AG09309 (cell line): ENCODE data around the gene ARHGAP23.

ENCODE experiments used
- DNase-seq: peaks from one replicate; pipeline ENCODE4 v3.0.0-alpha.2; 2010; ENCODE audit warnings: low read depth
- H3K4me3 ChIP-seq: 2 replicates; pipeline ENCODE4 v1.5.1; 2011; ENCODE audit warnings: mild to moderate bottlenecking, low read depth, low read length, moderate library complexity; ENCODE audit not compliant: control insufficient read depth
- TF ChIP-seq, protein P1 (sequence below): IDR thresholded peaks from 2 replicates; pipeline ENCODE4 v1.5.1; 2011; ENCODE audit warnings: mild to moderate bottlenecking, low read depth, low read length, inconsistent platforms; ENCODE audit not compliant: insufficient read depth, control insufficient read depth; ENCODE audit errors: missing control alignments

ARHGAP23 gene

GRCh38 chr17:38544175-38544838, 116.0 kb downstream of the ARHGAP23 start:
- no peak for DNase-seq
- H3K4me3 ChIP-seq, result no peak overlapping the region
- TF ChIP-seq, protein P1, sequence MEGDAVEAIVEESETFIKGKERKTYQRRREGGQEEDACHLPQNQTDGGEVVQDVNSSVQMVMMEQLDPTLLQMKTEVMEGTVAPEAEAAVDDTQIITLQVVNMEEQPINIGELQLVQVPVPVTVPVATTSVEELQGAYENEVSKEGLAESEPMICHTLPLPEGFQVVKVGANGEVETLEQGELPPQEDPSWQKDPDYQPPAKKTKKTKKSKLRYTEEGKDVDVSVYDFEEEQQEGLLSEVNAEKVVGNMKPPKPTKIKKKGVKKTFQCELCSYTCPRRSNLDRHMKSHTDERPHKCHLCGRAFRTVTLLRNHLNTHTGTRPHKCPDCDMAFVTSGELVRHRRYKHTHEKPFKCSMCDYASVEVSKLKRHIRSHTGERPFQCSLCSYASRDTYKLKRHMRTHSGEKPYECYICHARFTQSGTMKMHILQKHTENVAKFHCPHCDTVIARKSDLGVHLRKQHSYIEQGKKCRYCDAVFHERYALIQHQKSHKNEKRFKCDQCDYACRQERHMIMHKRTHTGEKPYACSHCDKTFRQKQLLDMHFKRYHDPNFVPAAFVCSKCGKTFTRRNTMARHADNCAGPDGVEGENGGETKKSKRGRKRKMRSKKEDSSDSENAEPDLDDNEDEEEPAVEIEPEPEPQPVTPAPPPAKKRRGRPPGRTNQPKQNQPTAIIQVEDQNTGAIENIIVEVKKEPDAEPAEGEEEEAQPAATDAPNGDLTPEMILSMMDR, result no peak

GRCh38 chr17:38544839-38545209, 116.6 kb downstream of the ARHGAP23 start:
- no peak overlapping the region for H3K4me3 ChIP-seq
- no peak for DNase-seq
- TF ChIP-seq, protein P1, result no peak

- TF ChIP-seq, protein P1, result no peak
- H3K4me3 ChIP-seq, result no peak overlapping the region
- DNase-seq, result no peak
Measured at GRCh38 chr17:38545531-38546225, 117.4 kb downstream of the ARHGAP23 start.

- no peak overlapping the region for H3K4me3 ChIP-seq
- TF ChIP-seq, protein P1, result no peak
- no peak for DNase-seq
Measured at GRCh38 chr17:38546396-38546795, 118.1 kb downstream of the ARHGAP23 start.

DNA sequence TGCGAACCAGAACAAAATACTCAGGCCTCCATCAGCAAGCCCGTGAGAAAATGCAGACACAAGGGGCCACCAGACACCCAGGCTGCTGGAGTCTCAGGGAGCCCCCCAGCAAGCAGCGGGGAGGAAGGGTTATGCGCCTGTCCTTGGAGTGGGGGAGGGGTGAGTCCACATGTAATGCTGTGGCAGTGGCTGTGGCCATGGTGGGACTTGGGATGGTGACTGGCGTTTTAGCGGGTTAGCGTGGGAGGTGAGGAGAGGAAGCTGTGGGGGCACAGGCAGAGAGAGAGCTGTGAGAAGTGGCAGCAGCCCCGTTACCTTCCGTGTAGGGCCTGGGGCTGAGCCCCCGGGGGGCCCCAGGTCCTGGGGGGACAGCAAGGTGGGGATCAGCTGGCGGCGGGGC, 119.2 kb downstream of the ARHGAP23 start:
- no peak overlapping the region for H3K4me3 ChIP-seq
- DNase-seq, result no peak
- TF ChIP-seq, protein P1, result no peak

DNA sequence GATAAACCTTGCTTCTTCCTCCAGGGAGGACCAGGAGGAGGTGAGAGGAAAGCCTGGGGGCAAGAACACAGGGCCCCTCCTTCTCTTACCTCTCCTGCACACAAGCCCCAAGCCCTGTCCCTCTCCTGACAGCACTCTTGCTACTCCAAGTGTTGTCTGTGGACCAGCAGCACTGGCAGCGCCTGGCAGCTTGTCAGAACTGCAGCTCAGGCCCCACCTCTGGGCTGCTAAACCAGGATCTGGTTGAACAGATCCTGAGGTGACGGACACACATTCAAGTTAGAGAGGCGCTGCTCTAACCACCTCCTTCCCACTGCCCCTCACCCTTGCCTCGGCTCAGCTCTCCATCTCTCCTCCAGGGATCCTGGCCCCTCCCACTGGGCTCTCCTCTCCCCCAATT, 121.0 kb downstream of the ARHGAP23 start:
- TF ChIP-seq, protein P1, result no peak
- H3K4me3 ChIP-seq, result no peak overlapping the region
- no peak for DNase-seq
